B cell (primary cell): ENCODE measurements around the gene ATAD3C. TPM values are rescaled to one million over a fixed set of nuclear protein-coding genes. Genes with fewer than 3 reads are reported as not detected.
A peak's percentile ranks its signal among the peaks of the same experiment; 100 is the strongest.

Experiments
- ATAC-seq: fragments of 200-7000 bp; cut with Tn5 transposase; one replicate; pipeline ENCODE4 v1.10.0; 2021; ENCODE audit warnings: low read depth, mild to moderate bottlenecking, moderate number of reproducible peaks, moderate library complexity
- CTCF ChIA-PET: fragments of 350-600 bp; sonication (Branson Sonifier 250); formaldehyde crosslinking; loops from one replicate; lab custom pipeline; 2021; ENCODE audit warnings: antibody characterized with exemption, inconsistent platforms; lab: Charles Lee
- POLR2A ChIA-PET: fragments of 350-600 bp; sonication (Branson Sonifier 250); formaldehyde crosslinking; loops from one replicate; lab custom pipeline; 2021; ENCODE audit warnings: antibody characterized with exemption; lab: Charles Lee
- DNase-seq: peaks from one replicate; pipeline ENCODE4 v3.0.0; 2013
- H2AFZ ChIP-seq: 2 replicates; pipeline ENCODE4 v1.6.1; 2012; ENCODE audit warnings: mild to moderate bottlenecking, low read depth, low read length; ENCODE audit not compliant: insufficient read depth, poor library complexity, severe bottlenecking
- H3K27ac ChIP-seq, 2 donors: 1 replicate in 1 of 2; 2 replicates in 1 of 2; pipeline ENCODE4 v1.5.1; 2012 to 2013; ENCODE audit warnings: low read length in 2 of 2, mild to moderate bottlenecking in 2 of 2, moderate library complexity in 1 of 2
- H3K27me3 ChIP-seq, 4 experiments: fragments of 200-600 bp in 1 of 4; sonication (generic) in 1 of 4; replicated peaks in 1 of 4; 1 replicate in 2 of 4; 2 replicates in 2 of 4; pipeline versions ENCODE4 v1.6.1 to v1.7.0; 2013 to 2016; ENCODE audit warnings: low read length in 3 of 4, mild to moderate bottlenecking in 2 of 4, mixed read lengths in 1 of 4, moderate library complexity in 1 of 4; ENCODE audit not compliant: insufficient read depth in 4 of 4, control insufficient read depth in 3 of 4; ENCODE audit errors: control extremely low read depth in 1 of 4
- H3K36me3 ChIP-seq, 2 experiments: replicated peaks in 1 of 2; 1 replicate in 1 of 2; 2 replicates in 1 of 2; pipeline versions ENCODE4 v1.6.1 to v1.7.1; 2013; ENCODE audit warnings: low read length in 1 of 2; ENCODE audit not compliant: insufficient read depth in 2 of 2, control insufficient read depth in 1 of 2; ENCODE audit errors: control extremely low read depth in 1 of 2, extremely low read depth in 1 of 2
- H3K4me1 ChIP-seq, 2 donors: fragments of 200-600 bp in 1 of 2; sonication (generic) in 1 of 2; 1 replicate in 1 of 2; 2 replicates in 1 of 2; pipeline versions ENCODE4 v1.5.1 to v1.6.1; 2013 to 2017; ENCODE audit warnings: low read length in 2 of 2; ENCODE audit not compliant: control insufficient read depth in 2 of 2, insufficient read depth in 2 of 2
- H3K4me2 ChIP-seq: replicated peaks from 2 replicates; pipeline ENCODE3; 2012; ENCODE audit warnings: mild to moderate bottlenecking, low read depth, low read length; ENCODE audit not compliant: poor library complexity, severe bottlenecking
- H3K4me3 ChIP-seq, 5 experiments: fragments of 200-600 bp in 1 of 5; sonication (generic) in 1 of 5; 1 replicate in 3 of 5; 2 replicates in 2 of 5; pipeline versions ENCODE4 v1.5.1 to v1.7.0; 2011 to 2016; ENCODE audit warnings: low read length in 4 of 5, mild to moderate bottlenecking in 4 of 5, low read depth in 2 of 5, control low read depth in 1 of 5, moderate library complexity in 1 of 5; ENCODE audit not compliant: insufficient read depth in 1 of 5; ENCODE audit errors: control extremely low read depth in 1 of 5, extremely low read depth in 1 of 5
- H3K79me2 ChIP-seq: fragments of 200-600 bp; sonication (generic); one replicate; pipeline ENCODE4 v1.6.0; 2016; ENCODE audit warnings: low read length; ENCODE audit not compliant: control insufficient read depth, insufficient read depth
- H3K9ac ChIP-seq: fragments of 200-600 bp; sonication (generic); 2 replicates; pipeline ENCODE4 v1.6.1; 2017; ENCODE audit warnings: mild to moderate bottlenecking, low read length, moderate library complexity
- H3K9me3 ChIP-seq, 3 donors: one replicate each; pipeline versions ENCODE4 v1.6.1 to v1.7.1; 2013; ENCODE audit warnings: low read length in 2 of 3; ENCODE audit not compliant: control insufficient read depth in 2 of 3, insufficient read depth in 1 of 3; ENCODE audit errors: control extremely low read depth in 1 of 3
- H4K20me1 ChIP-seq: 2 replicates; pipeline ENCODE4 v1.6.0; 2012; ENCODE audit warnings: mild to moderate bottlenecking, low read length; ENCODE audit not compliant: insufficient read depth, control insufficient read depth, poor library complexity, severe bottlenecking
- H3K27ac Mint-ChIP-seq: one replicate; pipeline ENCODE4 v1.8.0; 2021; ENCODE audit warnings: mixed read lengths
- H3K27me3 Mint-ChIP-seq: one replicate; pipeline ENCODE4 v1.8.0; 2021; ENCODE audit warnings: mixed read lengths
- H3K4me1 Mint-ChIP-seq: one replicate; pipeline ENCODE4 v1.8.0; 2021; ENCODE audit warnings: mixed read lengths
- H3K4me3 Mint-ChIP-seq: one replicate; pipeline ENCODE4 v1.8.0; 2021; ENCODE audit warnings: mixed read lengths
- H3K9me3 Mint-ChIP-seq: one replicate; pipeline ENCODE4 v1.8.0; 2022; ENCODE audit warnings: mixed read lengths; ENCODE audit not compliant: insufficient read depth
- CTCF ChIP-seq: fragments of 200-600 bp; IDR thresholded peaks from one replicate; pipeline ENCODE4 v1.8.0; 2022; ENCODE audit warnings: antibody characterized with exemption, mild to moderate bottlenecking
- EZH2 ChIP-seq: IDR thresholded peaks from 2 replicates; pipeline ENCODE4 v1.6.1; 2012; ENCODE audit warnings: borderline replicate concordance, low read depth, mild to moderate bottlenecking, moderate library complexity, low read length; ENCODE audit not compliant: insufficient read depth, poor library complexity, severe bottlenecking
- WGBS: methylation state at CpG from one replicate; pipeline ENCODE4 v1.1.5; 2013; ENCODE audit warnings: missing lambda C conversion rate; ENCODE audit not compliant: insufficient coverage; 5-methylcytosine and 5-hydroxymethylcytosine counted together
- intact Hi-C: fragments of 100-400 bp; cut with micrococcal nuclease; formaldehyde crosslinking; loops from one replicate; pipeline ENCODE4 v1.10.0; 2022
- polyA plus RNA-seq: library from polyadenylated mRNA; depleted of rRNA; stranded (reverse); fragments of >200 nt; gene quantifications from 2 replicates; pipeline ENCODE4 v1.2.3, GENCODE V29; 2012
- total RNA-seq, 2 donors: library from RNA; stranded (reverse); fragments of 120-200 nt in 1 of 2; gene quantifications; 1 replicate in 1 of 2; 2 replicates in 1 of 2; pipeline versions ENCODE4 v1.2.3 to v1.2.4, GENCODE V29; 2013 to 2022

Gene ATAD3C
- total and polyA plus RNA-seq, 2 donors (not counting 1 experiment from before 2014, with no cell fraction given) = 0.20 to 1.1 TPM

DNA sequence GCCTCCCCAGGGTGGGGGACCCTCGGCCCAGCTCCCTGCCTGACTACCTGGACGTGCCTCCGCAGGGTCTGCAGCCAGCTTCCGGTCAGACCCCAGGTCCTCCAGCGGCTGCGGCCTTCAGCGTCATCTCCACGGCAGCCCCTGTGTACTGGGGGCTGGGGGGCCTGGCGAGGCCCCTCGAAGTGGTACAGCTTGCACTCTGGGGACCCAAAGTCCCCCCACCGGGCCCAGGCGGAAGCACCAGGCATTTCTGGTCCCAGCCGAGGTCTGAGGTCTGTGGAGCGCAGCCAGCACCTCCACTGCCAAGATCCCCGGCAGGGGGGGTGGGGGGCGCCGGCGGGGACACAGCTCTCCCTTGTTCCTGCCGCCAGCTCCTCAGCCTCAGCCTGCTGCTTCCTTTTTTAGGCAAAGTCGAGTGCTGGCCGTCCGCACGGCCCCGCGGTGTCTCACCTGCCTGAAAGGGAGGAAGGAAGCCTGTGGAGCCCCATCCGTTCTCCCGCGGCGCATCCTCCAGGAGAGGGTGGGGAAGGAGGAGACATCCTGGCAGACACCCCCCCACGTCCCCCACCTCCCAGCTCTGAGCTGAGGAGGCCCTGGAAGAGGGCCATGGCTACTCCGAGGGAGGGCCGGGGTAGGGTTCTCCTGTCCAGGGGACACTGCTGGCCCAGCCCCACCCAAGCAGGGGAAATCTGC lies 15.2 kb upstream of the ATAD3C start:
- CTCF ChIA-PET = no interaction called here
- peaks cover 29% of the 10 kb centered on the region for H3K27me3 Mint-ChIP-seq
- peaks cover 0 to 31% (median 0%) of the 10 kb centered on the region in 3 donors for H3K9me3 ChIP-seq
- 6% methylated on average over 21 of the region's 32 CpGs for WGBS
- TF ChIP-seq CTCF (no peak), EZH2 (no peak)
- H2AFZ ChIP-seq = peak overlapping the region; percentile 14
- H3K79me2 ChIP-seq = no peaks in the 10 kb centered on the region
- DNase-seq (peak; percentile 56), ATAC-seq (no peak)
- H3K27ac Mint-ChIP-seq = no peak overlapping the region
- peak overlapping the region; percentile 86 for H3K4me2 ChIP-seq
- peaks cover 12% of the 10 kb centered on the region for H3K4me1 Mint-ChIP-seq
- H4K20me1 ChIP-seq = no peaks in the 10 kb centered on the region
- intact Hi-C loops = no loop called here
- peaks cover 35% of the 10 kb centered on the region in 2 donors for H3K4me1 ChIP-seq
- H3K27me3 ChIP-seq = peaks cover 0 to 74% (median 35%) of the 10 kb centered on the region in 4 experiments
- H3K4me3 ChIP-seq = no peak overlapping the region
- H3K36me3 ChIP-seq = no peaks in the 10 kb centered on the region
- no peak overlapping the region for H3K4me3 Mint-ChIP-seq
- H3K27ac ChIP-seq = no peak overlapping the region
- H3K9me3 Mint-ChIP-seq = no peaks in the 10 kb centered on the region
- H3K9ac ChIP-seq = no peak overlapping the region
- POLR2A ChIA-PET = no interaction called here

GRCh38 chr1:1434824-1435105 lies 14.7 kb upstream of the ATAD3C start:
- Histone ChIP-seq H3K36me3 (no peaks in the 10 kb centered on the region), H3K4me3 (no peak overlapping the region), H3K79me2 (no peaks in the 10 kb centered on the region), H3K9ac (no peak overlapping the region), H2AFZ (no peak overlapping the region), H3K27ac (no peak overlapping the region), H3K4me2 (peak overlapping the region; percentile 86), H3K9me3 (peaks cover 0 to 31% (median 0%) of the 10 kb centered on the region in 3 donors), H3K4me1 (peaks cover 35% of the 10 kb centered on the region in 2 donors), H3K27me3 (peaks cover 0 to 71% (median 33%) of the 10 kb centered on the region in 4 experiments), H4K20me1 (no peaks in the 10 kb centered on the region)
- WGBS = 72% methylated on average over 3 of the region's 4 CpGs
- ChIA-PET CTCF (no interaction called here), POLR2A (no interaction called here)
- intact Hi-C loops = no loop called here
- peak overlapping the region; percentile 50 for H3K27ac Mint-ChIP-seq
- peaks cover 12% of the 10 kb centered on the region for H3K4me1 Mint-ChIP-seq
- no peaks in the 10 kb centered on the region for H3K9me3 Mint-ChIP-seq
- TF ChIP-seq CTCF = no peak
- H3K4me3 Mint-ChIP-seq = peak overlapping the region; percentile 64
- ATAC-seq (no peak), DNase-seq (no peak)
- peaks cover 24% of the 10 kb centered on the region for H3K27me3 Mint-ChIP-seq
